Fibroblast of pulmonary artery (primary cell): ENCODE results near the gene ZNRD2.
A peak's percentile ranks its signal among the peaks of the same experiment; 100 is the strongest.

Experiments used
- DNase-seq: peaks from one replicate; pipeline ENCODE4 v3.0.0-alpha.2; 2010; ENCODE audit warnings: low read depth
- H3K4me3 ChIP-seq: replicated peaks from 2 replicates; pipeline ENCODE4 v1.5.1; 2011; ENCODE audit warnings: low read depth, mild to moderate bottlenecking, control low read depth, low read length, moderate library complexity
- TF ChIP-seq, protein P1 (sequence below): IDR thresholded peaks from 2 replicates; pipeline ENCODE4 v1.5.1; 2011; ENCODE audit warnings: mild to moderate bottlenecking, control low read depth, low read length, inconsistent platforms; ENCODE audit errors: missing control alignments

The ZNRD2 gene

DNA sequence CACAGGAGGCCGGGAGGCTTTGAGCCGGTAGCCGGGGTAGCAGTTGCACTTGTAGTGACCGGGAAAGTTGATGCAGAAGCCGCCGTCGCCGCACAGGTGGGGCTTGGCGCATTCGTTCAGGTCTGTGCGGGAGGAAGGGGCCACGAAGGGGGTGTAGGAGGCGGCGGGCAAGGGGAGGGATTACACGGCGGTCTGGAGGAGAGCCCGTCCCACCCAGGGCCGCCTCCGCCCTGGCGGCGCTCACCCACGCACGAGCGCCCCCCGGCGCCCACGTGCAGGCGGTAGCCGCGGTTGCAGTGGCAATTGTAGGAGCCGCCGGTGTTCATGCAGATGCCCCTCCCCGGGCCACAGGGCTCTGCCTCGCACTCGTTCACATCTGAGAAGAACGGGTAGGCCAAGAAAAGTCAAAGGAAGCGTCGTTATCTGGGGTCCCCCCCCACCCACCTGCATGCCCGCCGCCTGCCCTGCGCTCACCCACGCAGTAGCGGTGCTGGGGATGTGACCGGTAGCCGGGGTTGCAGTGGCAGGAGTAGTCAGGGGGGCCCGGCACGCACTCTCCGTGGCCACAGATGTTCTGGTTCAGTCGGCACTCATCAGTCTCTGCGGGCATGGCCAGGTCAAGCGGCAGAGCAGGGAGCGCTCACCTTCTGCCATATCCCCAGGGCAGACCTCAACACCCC, 22.7 kb upstream of the ZNRD2 start:
- H3K4me3 ChIP-seq = no peak overlapping the region
- TF ChIP-seq, protein P1, sequence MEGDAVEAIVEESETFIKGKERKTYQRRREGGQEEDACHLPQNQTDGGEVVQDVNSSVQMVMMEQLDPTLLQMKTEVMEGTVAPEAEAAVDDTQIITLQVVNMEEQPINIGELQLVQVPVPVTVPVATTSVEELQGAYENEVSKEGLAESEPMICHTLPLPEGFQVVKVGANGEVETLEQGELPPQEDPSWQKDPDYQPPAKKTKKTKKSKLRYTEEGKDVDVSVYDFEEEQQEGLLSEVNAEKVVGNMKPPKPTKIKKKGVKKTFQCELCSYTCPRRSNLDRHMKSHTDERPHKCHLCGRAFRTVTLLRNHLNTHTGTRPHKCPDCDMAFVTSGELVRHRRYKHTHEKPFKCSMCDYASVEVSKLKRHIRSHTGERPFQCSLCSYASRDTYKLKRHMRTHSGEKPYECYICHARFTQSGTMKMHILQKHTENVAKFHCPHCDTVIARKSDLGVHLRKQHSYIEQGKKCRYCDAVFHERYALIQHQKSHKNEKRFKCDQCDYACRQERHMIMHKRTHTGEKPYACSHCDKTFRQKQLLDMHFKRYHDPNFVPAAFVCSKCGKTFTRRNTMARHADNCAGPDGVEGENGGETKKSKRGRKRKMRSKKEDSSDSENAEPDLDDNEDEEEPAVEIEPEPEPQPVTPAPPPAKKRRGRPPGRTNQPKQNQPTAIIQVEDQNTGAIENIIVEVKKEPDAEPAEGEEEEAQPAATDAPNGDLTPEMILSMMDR = no peak
- DNase-seq = no peak

GRCh38 chr11:65548395-65548794, 21.9 kb upstream of the ZNRD2 start:
- DNase-seq = no peak
- TF ChIP-seq, protein P1 = no peak

GRCh38 chr11:65549096-65549495, 21.2 kb upstream of the ZNRD2 start:
- DNase-seq = no peak
- H3K4me3 ChIP-seq = no peak overlapping the region
- TF ChIP-seq, protein P1 = no peak

More at GRCh38 chr11:65548395-65548794, 21.9 kb upstream of the ZNRD2 start:
- H3K4me3 ChIP-seq = no peak overlapping the region

GRCh38 chr11:65551572-65552387, 18.5 kb upstream of the ZNRD2 start:
- DNase-seq = peak; percentile 29
- H3K4me3 ChIP-seq = no peak overlapping the region
- TF ChIP-seq, protein P1 = peak; percentile 25

DNA sequence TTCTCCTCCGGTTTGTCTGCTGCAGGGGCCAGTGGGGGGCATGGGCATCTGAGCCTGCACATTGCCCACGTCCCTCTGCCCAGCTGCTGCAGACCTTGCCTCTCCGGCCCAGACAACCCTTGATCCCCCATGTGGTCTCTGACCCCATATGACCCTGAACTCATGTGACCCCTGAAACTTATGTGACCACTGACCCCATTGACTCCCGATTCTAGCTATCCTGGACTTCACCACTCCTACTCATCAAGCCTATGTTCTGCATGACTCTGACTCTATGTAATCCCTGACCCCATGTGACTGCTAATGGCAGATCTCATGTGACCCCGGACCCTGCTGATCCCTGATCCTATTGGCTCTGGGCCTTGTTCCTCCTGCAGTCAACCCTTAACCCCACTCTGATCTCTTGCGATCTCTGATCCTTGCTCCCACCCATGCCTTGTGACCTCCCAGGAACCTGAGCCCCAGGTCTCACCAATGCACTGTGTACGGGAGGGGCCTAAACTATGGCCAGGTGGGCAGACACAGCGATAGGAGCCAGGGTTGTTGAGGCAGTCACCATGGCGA, 17.8 kb upstream of the ZNRD2 start:
- no peak for DNase-seq
- no peak overlapping the region for H3K4me3 ChIP-seq
- TF ChIP-seq, protein P1 = no peak

GRCh38 chr11:65553301-65554001, 16.8 kb upstream of the ZNRD2 start:
- no peak for DNase-seq
- TF ChIP-seq, protein P1 = no peak
- H3K4me3 ChIP-seq = no peak overlapping the region
